Left lung (tissue), 10 donors: ENCODE data around the gene FRMD4A. TPM values are rescaled to one million over a fixed set of nuclear protein-coding genes. Genes with fewer than 3 reads are reported as not detected.

Source experiments
- ATAC-seq: fragments of 200-7000 bp; cut with Tn5 transposase; one replicate; pipeline ENCODE4 v1.9.1; 2020; ENCODE audit warnings: moderate library complexity
- DNase-seq, 4 donors: peaks; one replicate each; pipeline ENCODE4 v3.0.0-alpha.2; 2013 to 2020
- H3K27ac ChIP-seq, 2 donors: fragments of 200-600 bp; sonication (generic) in 1 of 2; one replicate each; pipeline versions ENCODE4 v1.5.0 to v1.8.0; 2020 to 2021
- H3K27me3 ChIP-seq, 2 donors: fragments of 200-600 bp; sonication (generic) in 1 of 2; one replicate each; pipeline versions ENCODE4 v1.5.0 to v1.8.0; 2020 to 2021
- H3K36me3 ChIP-seq, 2 donors: fragments of 200-600 bp; sonication (generic) in 1 of 2; one replicate each; pipeline versions ENCODE4 v1.5.0 to v1.8.0; 2020 to 2021
- H3K4me1 ChIP-seq, 2 donors: fragments of 200-600 bp; one replicate each; pipeline ENCODE4 v1.8.0; 2021
- H3K4me3 ChIP-seq, 2 donors: fragments of 200-600 bp; sonication (generic) in 1 of 2; one replicate each; pipeline versions ENCODE4 v1.5.0 to v1.8.0; 2020 to 2021; ENCODE audit warnings: mild to moderate bottlenecking in 1 of 2
- H3K9me3 ChIP-seq, 2 donors: fragments of 200-600 bp; sonication (generic) in 1 of 2; one replicate each; pipeline versions ENCODE4 v1.5.0 to v1.8.0; 2020 to 2021
- intact Hi-C, 2 donors: fragments of 100-400 bp; cut with DNase I; formaldehyde crosslinking; loops; one replicate each; pipeline versions ENCODE4 v1.11.2 to v1.14.2; 2022
- polyA plus RNA-seq, 6 donors: library from polyadenylated mRNA; unstranded; fragments of 120-200 nt; gene quantifications; one replicate each; pipeline ENCODE4 v1.2.1, GENCODE V29; 2013; ENCODE audit not compliant: insufficient read length in 6 of 6
- total RNA-seq, 2 donors: library from RNA; stranded (reverse); fragmentation: NEBNext Ultra II Directional; extraction: Animal tissue kit (Norgen Biotek cat#: 25700); gene quantifications; one replicate each; pipeline ENCODE4 v1.2.1, GENCODE V29; 2021
- TF ChIP-seq, protein P1 (sequence below), 2 donors: fragments of 200-600 bp; sonication (generic) in 1 of 2; IDR thresholded peaks; one replicate each; pipeline versions ENCODE4 v1.5.0 to v1.8.0; 2021; ENCODE audit warnings: antibody characterized with exemption in 2 of 2
- donor health status: DM: no; HTN: yes; CAD: no.
- donor health status: DM: no; HTN: no; CAD: no.

The FRMD4A gene
- total and polyA plus RNA-seq, 8 donors: 33.9 to 62.8 (median 57.0) TPM

- H3K27ac ChIP-seq: peak overlapping the region in 1 of 2 donors; percentile 63
These were observed 339.4 kb downstream of the FRMD4A start for GRCh38 chr10:13991353-13991752.

DNA sequence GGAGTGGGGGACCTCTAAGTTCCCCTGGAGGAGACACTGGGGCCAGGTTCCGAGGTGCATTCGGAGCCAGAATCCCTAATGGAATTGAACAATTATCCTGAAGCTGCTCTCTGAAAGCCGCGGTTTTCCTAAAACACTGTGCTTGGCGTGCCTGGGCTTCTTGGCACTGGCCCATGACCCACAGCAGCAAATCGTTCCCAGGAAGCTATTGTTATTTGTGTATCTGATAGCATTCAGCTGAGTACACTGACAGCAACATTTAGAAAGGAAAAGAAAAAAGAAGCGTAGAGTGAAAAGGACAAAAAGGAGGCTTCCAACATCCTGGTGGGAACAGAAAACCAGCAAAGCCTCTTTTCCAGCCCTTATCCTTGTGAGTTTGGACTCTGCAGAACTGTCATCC lies 339.8 kb downstream of the FRMD4A start:
- Histone ChIP-seq H3K4me3 (no peak overlapping the region), H3K9me3 (no peaks in the 10 kb centered on the region), H3K36me3 (no peaks in the 10 kb centered on the region), H3K27me3 (no peaks in the 10 kb centered on the region), H3K27ac (peak overlapping the region; percentile 21 to 63), H3K4me1 (peaks cover 12 to 18% of the 10 kb centered on the region in 2 donors)
- TF ChIP-seq, protein P1, sequence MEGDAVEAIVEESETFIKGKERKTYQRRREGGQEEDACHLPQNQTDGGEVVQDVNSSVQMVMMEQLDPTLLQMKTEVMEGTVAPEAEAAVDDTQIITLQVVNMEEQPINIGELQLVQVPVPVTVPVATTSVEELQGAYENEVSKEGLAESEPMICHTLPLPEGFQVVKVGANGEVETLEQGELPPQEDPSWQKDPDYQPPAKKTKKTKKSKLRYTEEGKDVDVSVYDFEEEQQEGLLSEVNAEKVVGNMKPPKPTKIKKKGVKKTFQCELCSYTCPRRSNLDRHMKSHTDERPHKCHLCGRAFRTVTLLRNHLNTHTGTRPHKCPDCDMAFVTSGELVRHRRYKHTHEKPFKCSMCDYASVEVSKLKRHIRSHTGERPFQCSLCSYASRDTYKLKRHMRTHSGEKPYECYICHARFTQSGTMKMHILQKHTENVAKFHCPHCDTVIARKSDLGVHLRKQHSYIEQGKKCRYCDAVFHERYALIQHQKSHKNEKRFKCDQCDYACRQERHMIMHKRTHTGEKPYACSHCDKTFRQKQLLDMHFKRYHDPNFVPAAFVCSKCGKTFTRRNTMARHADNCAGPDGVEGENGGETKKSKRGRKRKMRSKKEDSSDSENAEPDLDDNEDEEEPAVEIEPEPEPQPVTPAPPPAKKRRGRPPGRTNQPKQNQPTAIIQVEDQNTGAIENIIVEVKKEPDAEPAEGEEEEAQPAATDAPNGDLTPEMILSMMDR (IDR thresholded peaks at IDR 0.05): no peak
- intact Hi-C loops: no loop called here
- ATAC-seq (no peak), DNase-seq (peak in 1 of 4 donors; percentile 77)

More at GRCh38 chr10:13991353-13991752, 339.4 kb downstream of the FRMD4A start:
- ATAC-seq (no peak), DNase-seq (no peak)
- TF ChIP-seq, protein P1 (IDR thresholded peaks at IDR 0.05): no peak
- Histone ChIP-seq H3K4me1 (peaks cover 12 to 18% of the 10 kb centered on the region in 2 donors), H3K4me3 (no peak overlapping the region), H3K27me3 (no peaks in the 10 kb centered on the region), H3K36me3 (no peaks in the 10 kb centered on the region), H3K9me3 (no peaks in the 10 kb centered on the region)
- intact Hi-C loops: no loop called here

DNA sequence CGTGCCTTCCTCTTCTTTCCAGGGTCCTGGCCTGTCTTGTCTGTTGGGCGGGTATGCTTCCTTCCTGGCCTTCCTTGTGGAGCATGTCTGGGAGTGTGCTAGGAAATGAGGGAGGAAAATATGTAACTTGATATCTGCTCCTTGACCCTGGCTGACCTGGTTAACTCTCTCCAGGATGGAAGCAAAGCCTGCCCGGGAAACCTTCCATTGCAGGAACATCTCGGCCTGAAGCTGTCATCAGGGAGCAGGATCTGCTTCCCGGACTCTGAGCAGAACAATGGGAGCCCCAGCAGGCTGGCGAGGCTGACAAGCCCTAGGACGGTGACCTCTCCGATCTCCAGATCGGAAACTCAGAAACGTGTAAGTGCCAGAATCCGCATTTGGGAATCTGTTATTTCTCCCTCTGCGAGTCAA lies 340.3 kb downstream of the FRMD4A start:
- Histone ChIP-seq H3K4me3 (no peak overlapping the region), H3K36me3 (no peaks in the 10 kb centered on the region), H3K9me3 (no peaks in the 10 kb centered on the region), H3K27ac (peak overlapping the region; percentile 33 to 63), H3K4me1 (peaks cover 12 to 18% of the 10 kb centered on the region in 2 donors), H3K27me3 (no peaks in the 10 kb centered on the region)
- DNase-seq (peak in 1 of 4 donors; percentile 59), ATAC-seq (peak; percentile 57)
- TF ChIP-seq, protein P1 (IDR thresholded peaks at IDR 0.05): no peak
- intact Hi-C loops: no loop called here

DNA sequence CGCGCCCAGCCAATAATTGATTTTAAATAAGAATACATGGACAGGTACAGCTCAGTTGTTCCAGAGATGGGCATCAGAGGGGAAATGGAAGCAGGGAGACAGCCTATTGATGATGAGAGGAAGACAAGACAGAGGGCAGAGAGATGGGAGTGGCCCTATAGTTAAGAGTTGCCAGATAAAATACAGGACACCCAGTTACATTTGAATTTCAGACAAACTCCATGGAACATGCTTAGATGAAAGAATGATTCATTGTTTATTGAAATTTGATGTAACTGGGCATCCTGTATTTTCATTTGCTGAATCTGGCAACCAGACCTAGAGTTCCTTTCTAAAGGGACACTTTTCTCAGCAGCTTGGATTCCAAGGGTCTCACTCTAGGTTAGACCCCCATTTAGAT lies 341.1 kb downstream of the FRMD4A start:
- intact Hi-C loops: no loop called here
- Histone ChIP-seq H3K9me3 (no peaks in the 10 kb centered on the region), H3K4me1 (peaks cover 12 to 18% of the 10 kb centered on the region in 2 donors), H3K27me3 (no peaks in the 10 kb centered on the region), H3K36me3 (no peaks in the 10 kb centered on the region), H3K27ac (peak overlapping the region; percentile 33 to 63), H3K4me3 (no peak overlapping the region)
- TF ChIP-seq, protein P1 (IDR thresholded peaks at IDR 0.05): no peak
- DNase-seq: no peak
- no peak for ATAC-seq

DNA sequence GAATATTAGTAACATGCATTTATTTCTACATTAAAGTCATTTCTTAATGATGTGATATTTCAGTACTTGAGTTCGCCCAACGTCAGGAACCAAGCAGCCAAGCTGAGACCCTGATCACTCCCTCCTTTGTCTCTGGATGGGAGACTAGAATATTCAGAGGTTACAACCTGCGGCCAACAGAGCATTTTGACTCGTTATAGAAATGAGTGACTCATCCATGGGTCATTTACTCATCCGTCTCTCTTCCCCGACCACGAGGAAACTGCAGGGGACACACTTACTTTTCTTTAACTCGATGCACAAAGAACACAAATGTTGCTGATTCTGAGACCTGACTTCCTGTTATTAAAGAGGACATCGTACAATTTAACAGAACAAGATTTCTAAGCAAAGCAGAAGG lies 343.3 kb downstream of the FRMD4A start:
- ATAC-seq: peak; percentile 43
- TF ChIP-seq, protein P1 (IDR thresholded peaks at IDR 0.05): no peak
- Histone ChIP-seq H3K4me1 (peaks cover 7 to 14% of the 10 kb centered on the region in 2 donors), H3K27ac (peak overlapping the region; percentile 15 to 43), H3K9me3 (no peaks in the 10 kb centered on the region), H3K27me3 (no peaks in the 10 kb centered on the region), H3K36me3 (no peaks in the 10 kb centered on the region), H3K4me3 (no peak overlapping the region)
- intact Hi-C loops: no loop called here
- no peak for DNase-seq
